ENCODE measurements around the gene YWHAG.
"Not testable (repeated sequence)": the region's sequence is repeated elsewhere in the genome, so short reads cannot be mapped to it uniquely, and the experiment has no call there.

The YWHAG gene

DNA sequence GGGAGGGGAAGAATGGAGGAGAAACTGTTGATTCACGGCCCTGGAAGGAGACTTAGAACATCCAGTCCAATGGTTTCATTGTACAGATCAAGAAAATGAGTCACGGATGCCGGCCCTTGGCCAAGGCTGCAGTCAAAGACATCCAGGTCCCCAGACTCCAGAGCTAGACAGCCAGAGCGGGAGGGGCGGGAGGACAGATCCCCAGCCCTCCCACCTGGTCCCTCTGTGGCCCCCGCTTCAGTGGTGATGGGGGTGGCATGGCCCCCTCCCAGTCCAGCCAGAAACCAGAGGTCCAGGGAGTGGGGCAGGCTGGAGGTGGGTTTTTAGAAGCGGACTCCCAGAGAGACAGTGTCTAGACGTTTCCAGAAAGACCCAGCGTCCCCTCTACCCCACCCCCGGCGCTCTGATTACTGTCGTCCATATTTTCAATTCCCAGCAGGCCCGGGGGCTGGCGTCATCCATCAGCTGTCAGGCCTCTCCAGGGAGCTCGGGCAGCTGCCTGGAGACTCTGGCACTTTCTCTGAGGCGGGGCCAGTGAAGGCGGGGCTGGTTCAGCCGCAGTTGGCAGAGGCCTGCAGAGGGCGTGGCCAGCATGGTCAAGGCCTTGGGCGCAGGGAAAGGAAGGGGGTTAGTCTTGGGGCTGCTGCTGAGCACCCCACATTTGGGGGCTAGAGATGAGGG lies 64.3 kb downstream of the YWHAG start:
- DNase-seq (ENCODE audit: low read depth), result no peak

GRCh38 chr7:76293407-76293901 lies 65.3 kb downstream of the YWHAG start:
- no peak for DNase-seq (ENCODE audit: low read depth)

DNA sequence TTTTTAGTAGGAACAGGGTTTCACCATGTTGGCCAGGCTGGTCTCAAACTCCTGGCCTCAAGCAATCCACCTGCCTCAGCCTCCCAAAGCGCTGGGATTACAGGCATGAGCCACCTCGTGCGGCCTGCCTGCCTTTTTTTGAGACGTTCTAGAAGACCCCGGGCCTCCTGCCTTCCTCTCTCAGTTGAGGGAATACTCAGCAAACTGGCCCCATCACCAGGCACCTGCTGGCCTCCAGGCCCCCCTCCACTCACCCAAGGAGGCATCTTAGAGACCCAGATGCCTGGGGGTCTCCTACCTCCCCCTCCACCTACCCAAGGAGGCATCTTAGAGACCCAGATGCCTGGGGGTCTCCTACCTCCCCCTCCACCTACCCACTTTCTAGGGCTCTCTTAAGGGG lies 65.9 kb downstream of the YWHAG start:
- DNase-seq (ENCODE audit: low read depth), result not testable (repeated sequence)

DNA sequence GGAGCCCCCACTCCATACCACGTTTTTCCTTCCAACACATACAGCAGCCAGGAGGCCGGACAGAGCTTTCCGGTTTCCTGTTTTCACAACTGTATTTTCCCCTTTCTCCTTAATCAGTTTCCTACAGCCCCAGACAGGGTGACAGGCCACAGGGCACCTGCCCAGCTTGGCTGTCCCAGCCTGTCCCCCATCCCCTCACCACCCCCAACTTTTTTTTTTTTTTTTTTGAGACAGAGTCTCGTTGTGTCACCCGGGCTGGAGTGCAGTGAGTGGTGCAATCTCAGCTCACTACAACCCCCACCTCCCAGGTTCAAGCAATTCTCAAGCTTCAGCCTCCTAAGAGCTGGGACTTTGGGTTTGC lies 66.6 kb downstream of the YWHAG start:
- DNase-seq (ENCODE audit: low read depth), result no peak

DNA sequence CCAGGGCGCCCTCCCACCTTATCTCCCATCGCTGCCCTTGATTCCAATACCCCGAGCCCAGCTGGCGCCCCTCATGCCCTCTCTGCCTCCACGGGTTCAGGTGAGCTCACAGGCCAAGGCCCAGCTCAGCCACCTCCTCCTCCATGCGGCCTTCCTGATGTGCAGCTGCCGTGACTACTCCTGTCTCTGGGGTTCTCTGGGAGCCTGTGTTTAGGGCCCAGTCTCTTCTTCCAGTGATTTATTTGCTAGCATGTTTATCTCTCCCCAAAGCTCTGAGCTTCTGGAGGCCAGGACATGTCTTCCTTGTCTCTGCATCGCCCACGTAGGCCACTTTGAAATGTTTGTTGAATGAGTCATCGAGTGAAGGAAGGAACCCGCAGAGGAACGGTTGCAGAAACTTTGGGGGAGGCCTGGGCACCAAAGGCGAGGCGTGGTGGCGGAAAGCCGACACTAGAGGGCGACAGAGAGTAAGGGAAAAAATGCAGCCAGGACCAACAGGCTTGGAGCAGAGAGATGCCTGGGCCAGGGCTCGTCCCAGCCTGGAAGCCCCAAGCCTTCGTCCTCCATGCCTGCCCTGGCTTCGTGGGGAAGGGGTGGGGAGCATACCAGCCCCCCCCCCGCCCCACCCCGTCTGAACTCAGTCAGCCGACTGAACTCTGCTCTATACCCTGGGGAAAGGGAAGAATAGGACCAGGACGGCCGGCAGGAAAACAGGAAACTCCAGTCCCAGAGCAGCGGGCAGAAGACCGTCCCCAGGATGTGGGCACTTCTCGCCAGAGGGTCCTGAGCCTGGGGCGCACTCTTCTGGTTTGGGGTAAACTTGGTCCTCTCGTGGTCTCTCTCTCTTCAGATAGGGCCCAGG lies 67.2 kb downstream of the YWHAG start:
- peak; percentile 79 for DNase-seq (ENCODE audit: low read depth)

GRCh38 chr7:76290847-76291350 lies 67.9 kb downstream of the YWHAG start:
- not testable (repeated sequence) for DNase-seq (ENCODE audit: low read depth)

- DNase-seq (ENCODE audit: low read depth), result no peak
These were observed 71.9 kb downstream of the YWHAG start for GRCh38 chr7:76286842-76287403.

DNA sequence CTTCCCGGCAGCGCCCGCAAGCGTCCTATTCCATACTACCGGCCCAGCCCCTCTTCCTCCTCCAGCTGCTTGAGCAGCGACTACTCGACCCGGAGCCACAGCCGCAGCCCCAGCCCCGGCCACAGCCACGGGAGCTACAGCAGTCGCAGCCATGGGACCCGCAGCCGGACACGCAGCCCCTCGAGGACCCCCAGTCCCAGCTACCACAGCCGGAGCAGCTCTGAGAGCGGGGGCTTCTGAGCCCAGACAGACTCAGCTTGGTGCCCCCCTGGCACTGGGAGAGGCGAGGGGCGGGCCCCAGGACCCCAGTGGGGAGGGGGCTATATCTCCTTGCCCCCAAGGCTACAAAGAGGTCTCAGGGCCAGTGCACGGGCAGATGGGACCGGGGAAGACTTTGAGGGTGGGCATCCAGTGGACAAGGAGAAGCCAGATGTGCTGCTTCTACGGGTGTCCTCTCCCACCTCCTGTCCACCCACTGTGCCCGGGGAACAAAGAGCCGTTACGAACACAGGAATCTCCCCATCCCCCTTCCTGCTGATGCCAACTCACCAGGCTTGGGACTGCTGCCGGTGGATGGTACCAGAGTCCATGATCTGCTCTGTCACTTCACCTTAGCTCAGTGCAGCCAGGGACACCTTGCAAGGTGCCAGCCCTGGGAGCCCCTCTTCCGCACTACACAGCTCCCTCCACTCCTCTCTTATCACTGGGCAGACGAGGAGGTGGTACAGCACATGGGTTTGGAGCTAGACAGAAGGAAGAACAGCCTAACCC lies 73.0 kb downstream of the YWHAG start:
- no peak for DNase-seq (ENCODE audit: low read depth)

GRCh38 chr7:76283254-76284159 lies 75.3 kb downstream of the YWHAG start:
- DNase-seq (ENCODE audit: low read depth), result no peak

GRCh38 chr7:76282344-76283253 lies 76.2 kb downstream of the YWHAG start:
- DNase-seq (ENCODE audit: low read depth), result no peak

DNA sequence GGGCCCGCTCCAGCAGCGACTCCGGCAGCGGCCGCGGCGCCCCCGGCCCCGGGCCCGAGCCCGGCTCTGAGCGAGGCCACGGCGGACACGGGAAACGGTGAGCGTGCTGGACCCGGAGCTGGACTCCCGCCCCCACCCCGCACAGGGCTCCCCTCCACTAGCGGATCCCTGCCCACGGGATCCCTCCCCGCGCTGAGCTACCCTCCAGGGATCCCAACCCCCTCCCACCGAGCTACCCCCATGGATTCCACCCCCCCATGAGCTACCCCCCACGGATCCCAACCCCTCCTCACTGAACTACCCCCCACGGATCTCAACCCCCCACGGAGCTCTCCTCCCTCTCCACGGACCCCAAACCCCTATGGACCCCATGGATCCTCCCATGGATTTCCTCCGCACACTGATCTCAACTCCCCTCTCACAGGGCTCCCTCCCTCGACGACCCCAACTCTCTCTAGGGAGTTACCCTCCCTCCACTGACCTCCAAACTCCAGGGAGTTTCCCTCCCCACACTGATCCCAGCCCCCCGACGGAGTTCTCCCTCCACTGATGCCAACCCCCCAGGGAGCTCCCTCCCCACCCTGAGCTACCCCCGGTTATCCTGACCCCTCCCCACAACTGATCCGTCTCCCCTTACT lies 77.0 kb downstream of the YWHAG start:
- DNase-seq (ENCODE audit: low read depth), result no peak

DNA sequence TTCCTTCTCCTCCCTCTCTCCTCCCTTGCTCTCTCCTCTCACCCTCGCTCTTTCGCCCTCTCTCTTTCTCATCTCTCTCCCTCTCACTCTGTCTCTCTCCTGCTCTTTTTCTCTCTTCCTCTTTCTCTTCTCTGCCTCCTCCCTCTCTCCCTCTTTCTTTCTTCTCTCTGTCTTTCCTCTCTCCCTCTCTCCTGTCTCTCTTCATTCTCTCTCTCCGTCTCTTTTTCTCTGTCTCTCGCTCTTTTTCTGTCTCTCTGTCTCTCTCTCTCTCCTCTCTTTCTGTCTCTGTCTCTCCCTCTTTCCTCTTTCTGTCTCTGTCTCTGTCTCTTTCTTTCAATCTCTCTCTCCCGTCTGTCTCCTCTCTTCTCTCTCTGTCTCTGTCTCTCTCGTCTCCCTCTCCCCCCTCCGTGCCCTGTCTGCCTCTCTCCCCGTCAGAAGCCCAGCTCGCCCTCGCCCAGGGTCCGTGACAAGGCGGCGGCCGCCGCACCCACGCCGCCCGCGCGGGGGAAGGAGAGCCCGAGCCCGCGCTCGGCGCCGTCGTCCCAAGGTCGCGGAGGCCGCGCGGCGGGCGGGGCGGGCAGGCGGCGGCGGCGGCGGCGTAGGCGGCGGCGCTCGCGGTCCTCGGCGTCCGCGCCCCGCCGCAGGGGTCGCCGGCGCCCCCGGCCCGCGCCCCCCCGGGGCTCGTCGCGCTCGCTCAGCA lies 77.6 kb downstream of the YWHAG start:
- DNase-seq (ENCODE audit: low read depth), result no peak

GRCh38 chr7:76280408-76280807 lies 78.4 kb downstream of the YWHAG start:
- no peak for DNase-seq (ENCODE audit: low read depth)

DNA sequence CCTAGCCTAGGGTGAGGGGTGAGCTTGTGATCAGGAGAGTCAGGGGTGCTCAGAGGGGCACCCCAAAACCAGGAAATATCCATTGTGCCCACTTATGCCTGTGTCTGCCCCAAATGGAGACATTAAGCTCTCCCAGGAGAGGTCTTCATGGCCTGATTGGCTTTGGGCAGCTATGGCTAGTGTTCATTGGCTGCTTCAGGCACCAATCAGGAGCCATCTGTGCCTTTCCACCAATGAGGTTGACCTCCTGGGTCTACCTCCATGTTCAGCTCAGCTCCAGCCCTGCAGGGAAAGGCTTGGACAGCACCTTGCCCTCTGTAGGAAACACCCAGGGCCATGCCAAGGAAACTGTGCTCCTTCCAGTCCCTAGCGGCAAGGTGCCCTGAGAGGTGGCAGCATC lies 80.3 kb downstream of the YWHAG start:
- no peak for DNase-seq (ENCODE audit: low read depth)

Measured in activated T-cell treated with anti-CD3 and anti-CD28 coated beads for 1 hour (primary cell).